Endothelial cell of umbilical vein (primary cell): ENCODE measurements around the gene OR2A25. TPM values are rescaled to one million over a fixed set of nuclear protein-coding genes. Genes with fewer than 3 reads are reported as not detected.

Source experiments
- BruUV-seq: library from RNA; stranded (reverse); fragments of 400-500 nt; replicated peaks from 2 replicates; lab custom pipeline; 2021; lab: Mats Ljungman, UMichigan
- CTCF ChIA-PET: fragments of 300-600, 350-600 bp; sonication (Branson Sonifier 250); formaldehyde crosslinking; loops from one replicate; lab custom pipeline; 2021; ENCODE audit warnings: antibody characterized with exemption, inconsistent platforms; lab: Charles Lee
- POLR2A ChIA-PET: fragments of 300-600, 350-600 bp; sonication (Branson Sonifier 250); formaldehyde crosslinking; loops from one replicate; lab custom pipeline; 2021; ENCODE audit warnings: antibody characterized with exemption, inconsistent platforms; lab: Charles Lee
- DNase-seq: peaks from one replicate; pipeline ENCODE4 v3.0.0-alpha.2; 2011; ENCODE audit warnings: low read depth, low spot score
- FAIRE-seq: peaks from 2 replicates; lab custom pipeline; 2011; peaks lifted over from hg19 to GRCh38; lab: Jason Lieb, UNC
- H2AFZ ChIP-seq: 2 replicates; pipeline ENCODE4 v1.6.0; 2012; ENCODE audit warnings: low read depth, low read length, control low read depth, inconsistent platforms
- H3K27ac ChIP-seq: 2 replicates; pipeline ENCODE4 v1.5.1; 2011; ENCODE audit warnings: low read depth, mild to moderate bottlenecking, control low read depth, low read length, moderate library complexity; ENCODE audit not compliant: insufficient read depth
- H3K27me3 ChIP-seq, 2 experiments: 2 replicates each; pipeline versions ENCODE4 v1.6.0 to v1.6.1; 2011; ENCODE audit warnings: low read length in 2 of 2, mixed read lengths in 1 of 2; ENCODE audit not compliant: control insufficient read depth in 2 of 2, insufficient read depth in 2 of 2
- H3K36me3 ChIP-seq, 2 experiments: 2 replicates in 1 of 2; 3 replicates in 1 of 2; pipeline ENCODE4 v1.5.1; 2011; ENCODE audit warnings: low read length in 2 of 2, mild to moderate bottlenecking in 1 of 2, moderate library complexity in 1 of 2; ENCODE audit not compliant: control insufficient read depth in 2 of 2, insufficient read depth in 2 of 2; ENCODE audit errors: extremely low read depth in 1 of 2
- H3K4me1 ChIP-seq: 3 replicates; pipeline ENCODE4 v1.5.1; 2011; ENCODE audit warnings: mild to moderate bottlenecking, low read length; ENCODE audit not compliant: control insufficient read depth, insufficient read depth; ENCODE audit errors: extremely low read depth
- H3K4me2 ChIP-seq: 2 replicates; pipeline ENCODE4 v1.6.1; 2011; ENCODE audit warnings: low read length, control low read depth, mixed read lengths; ENCODE audit not compliant: insufficient read depth
- H3K4me3 ChIP-seq, 3 experiments: fragments of 200-600 bp in 1 of 3; sonication (generic), shearing (Covaris generic) in 1 of 3; replicated peaks in 1 of 3; 2 replicates each; pipeline ENCODE4 v1.5.1; 2011 to 2016; ENCODE audit warnings: control low read depth in 3 of 3, low read length in 3 of 3, mild to moderate bottlenecking in 2 of 3, inconsistent platforms in 1 of 3, low read depth in 1 of 3, moderate library complexity in 1 of 3; ENCODE audit not compliant: insufficient read depth in 1 of 3
- H3K79me2 ChIP-seq: 2 replicates; pipeline ENCODE4 v1.6.0; 2012; ENCODE audit warnings: low read length, inconsistent platforms; ENCODE audit not compliant: control insufficient read depth, insufficient read depth
- H3K9ac ChIP-seq: replicated peaks from 2 replicates; pipeline ENCODE3; 2011; ENCODE audit warnings: low read length, control low read depth; ENCODE audit not compliant: insufficient read depth; ENCODE audit errors: extremely low read depth
- H3K9me1 ChIP-seq: replicated peaks from 3 replicates; pipeline ENCODE4 v1.6.0; 2011; ENCODE audit warnings: mild to moderate bottlenecking, low read length; ENCODE audit not compliant: control insufficient read depth, insufficient read depth; ENCODE audit errors: extremely low read depth
- H3K9me3 ChIP-seq: replicated peaks from 2 replicates; pipeline ENCODE4 v1.5.1; 2012; ENCODE audit warnings: low read length, inconsistent platforms; ENCODE audit not compliant: control insufficient read depth, insufficient read depth
- H4K20me1 ChIP-seq: replicated peaks from 2 replicates; pipeline ENCODE3; 2011; ENCODE audit warnings: mild to moderate bottlenecking, low read length; ENCODE audit not compliant: control insufficient read depth, insufficient read depth; ENCODE audit errors: extremely low read depth
- EZH2 ChIP-seq: IDR thresholded peaks from 2 replicates; pipeline ENCODE4 v1.6.1; 2012; ENCODE audit warnings: borderline replicate concordance, low read depth, mild to moderate bottlenecking, moderate library complexity, low read length, inconsistent platforms; ENCODE audit not compliant: severe bottlenecking
- FOS ChIP-seq: IDR thresholded peaks from 2 replicates; pipeline ENCODE4 v1.6.1; 2011; ENCODE audit warnings: mild to moderate bottlenecking, low read length, moderate library complexity, borderline replicate concordance; ENCODE audit not compliant: insufficient read depth
- GATA2 ChIP-seq: IDR thresholded peaks from 2 replicates; pipeline ENCODE4 v1.7.0; 2011; ENCODE audit warnings: low read depth, mild to moderate bottlenecking, moderate library complexity, mixed read lengths, low read length; ENCODE audit not compliant: insufficient read length, insufficient read depth
- JUN ChIP-seq: IDR thresholded peaks from 2 replicates; pipeline ENCODE4 v1.6.1; 2011; ENCODE audit warnings: borderline replicate concordance, low read depth; ENCODE audit not compliant: insufficient read length, insufficient read depth
- MAX ChIP-seq: IDR thresholded peaks from 2 replicates; pipeline ENCODE4 v1.6.1; 2011; ENCODE audit not compliant: insufficient read depth, insufficient read length
- MYC ChIP-seq: IDR thresholded peaks from one replicate; pipeline ENCODE4 v1.6.1; 2011; ENCODE audit warnings: mild to moderate bottlenecking, low read depth, low read length
- POLR2A ChIP-seq: IDR thresholded peaks from 2 replicates; pipeline ENCODE4 v1.6.1; 2012; ENCODE audit warnings: low read depth, mild to moderate bottlenecking, control low read depth, low read length
- POLR2AphosphoS5 ChIP-seq: IDR thresholded peaks from 2 replicates; pipeline ENCODE4 v1.6.1; 2012; ENCODE audit warnings: low read depth, mild to moderate bottlenecking, control low read depth, low read length, moderate library complexity; ENCODE audit not compliant: insufficient read depth
- dilution Hi-C: fragments of 300-500 bp; cut with MboI; formaldehyde crosslinking; loops from one replicate; pipeline ENCODE4 v1.15.0; 2019; ENCODE audit warnings: low sequenced_read_pairs; ENCODE audit not compliant: extremely low pct_ligation_motif_present
- intact Hi-C: fragments of 100-400 bp; cut with micrococcal nuclease; formaldehyde crosslinking; loops from one replicate; pipeline ENCODE4 v1.10.0; 2022
- polyA plus RNA-seq, 4 experiments: library from polyadenylated mRNA; depleted of rRNA in 3 of 4; stranded (reverse) in 3 of 4; unstranded in 1 of 4; fragments of >200 nt; gene quantifications; 2 replicates each; pipeline versions ENCODE4 v1.2.1 to v1.2.3, GENCODE V29; 2011 to 2012; ENCODE audit warnings: missing spikeins in 1 of 4
- total RNA-seq: library from RNA; stranded (reverse); gene quantifications from 2 replicates; pipeline ENCODE4 v1.2.3, GENCODE V29; 2021
- TF ChIP-seq, protein P1 (sequence below), 2 donors: IDR thresholded peaks; 1 replicate in 1 of 2; 2 replicates in 1 of 2; pipeline ENCODE4 v1.5.1; 2011; ENCODE audit warnings: low read length in 2 of 2, mild to moderate bottlenecking in 2 of 2, moderate library complexity in 2 of 2, control low read depth in 1 of 2, inconsistent platforms in 1 of 2, low read depth in 1 of 2; ENCODE audit not compliant: insufficient read depth in 1 of 2; ENCODE audit errors: extremely low read depth in 1 of 2

Gene OR2A25
- total and polyA plus RNA-seq, 2 donors (not counting 3 experiments of a cell fraction or from before 2014, with no cell fraction given), result not detected

- Histone ChIP-seq H3K36me3 (no peaks in the 10 kb centered on the region), H3K4me3 (no peak overlapping the region), H2AFZ (peak overlapping the region; percentile 74), H3K27ac (no peak overlapping the region), H3K79me2 (no peaks in the 10 kb centered on the region), H3K9me1 (no peaks in the 10 kb centered on the region), H3K27me3 (no peaks in the 10 kb centered on the region), H3K9me3 (no peaks in the 10 kb centered on the region), H3K9ac (no peak overlapping the region), H3K4me2 (peak overlapping the region; percentile 24), H3K4me1 (peaks cover 7% of the 10 kb centered on the region), H4K20me1 (no peaks in the 10 kb centered on the region)
- FAIRE-seq (no peak), DNase-seq (peak; percentile 61)
- ChIA-PET CTCF (interaction anchor here (1.6 to 2.3 kb wide), 2 partner anchors 91 to 299 kb away, joined by 5 read pairs; no protein-coding TSS in a partner anchor), POLR2A (no interaction called here)
- TF ChIP-seq GATA2 (no peak), POLR2AphosphoS5 (no peak), EZH2 (no peak), FOS (no peak), JUN (no peak), MAX (no peak), MYC (no peak), POLR2A (no peak)
- TF ChIP-seq, protein P1, sequence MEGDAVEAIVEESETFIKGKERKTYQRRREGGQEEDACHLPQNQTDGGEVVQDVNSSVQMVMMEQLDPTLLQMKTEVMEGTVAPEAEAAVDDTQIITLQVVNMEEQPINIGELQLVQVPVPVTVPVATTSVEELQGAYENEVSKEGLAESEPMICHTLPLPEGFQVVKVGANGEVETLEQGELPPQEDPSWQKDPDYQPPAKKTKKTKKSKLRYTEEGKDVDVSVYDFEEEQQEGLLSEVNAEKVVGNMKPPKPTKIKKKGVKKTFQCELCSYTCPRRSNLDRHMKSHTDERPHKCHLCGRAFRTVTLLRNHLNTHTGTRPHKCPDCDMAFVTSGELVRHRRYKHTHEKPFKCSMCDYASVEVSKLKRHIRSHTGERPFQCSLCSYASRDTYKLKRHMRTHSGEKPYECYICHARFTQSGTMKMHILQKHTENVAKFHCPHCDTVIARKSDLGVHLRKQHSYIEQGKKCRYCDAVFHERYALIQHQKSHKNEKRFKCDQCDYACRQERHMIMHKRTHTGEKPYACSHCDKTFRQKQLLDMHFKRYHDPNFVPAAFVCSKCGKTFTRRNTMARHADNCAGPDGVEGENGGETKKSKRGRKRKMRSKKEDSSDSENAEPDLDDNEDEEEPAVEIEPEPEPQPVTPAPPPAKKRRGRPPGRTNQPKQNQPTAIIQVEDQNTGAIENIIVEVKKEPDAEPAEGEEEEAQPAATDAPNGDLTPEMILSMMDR (IDR thresholded peaks at IDR 0.05; ENCODE audit: extremely low read depth in 1 of 2, insufficient read depth in 1 of 2, low read depth in 1 of 2, low read length in 2 of 2), result no peak
- intact Hi-C loops (no loop called here), dilution Hi-C loops (no loop called here)
- BruUV-seq, result no TSS peak
These were observed 33.2 kb upstream of the OR2A25 start for GRCh38 chr7:144036302-144036885.
